Loucy (cell line): ENCODE results near the gene BTNL8.

Source experiments
- H2AFZ ChIP-seq: fragments of 200-600 bp; sonication (generic); 2 replicates; pipeline ENCODE4 v1.6.0; 2016; ENCODE audit warnings: antibody characterized with exemption, mild to moderate bottlenecking, low read length, moderate library complexity
- H3F3A ChIP-seq: fragments of 200-600 bp; 2 replicates; pipeline ENCODE4 v1.6.0; 2016; ENCODE audit warnings: antibody characterized with exemption, low read depth, mild to moderate bottlenecking
- H3K27me3 ChIP-seq: fragments of 200-600 bp; sonication (generic); 2 replicates; pipeline ENCODE4 v1.6.1; 2014; ENCODE audit warnings: low read length, mild to moderate bottlenecking; ENCODE audit not compliant: insufficient read depth, poor library complexity, severe bottlenecking
- H3K36me3 ChIP-seq: fragments of 200-600 bp; sonication (generic); 2 replicates; pipeline ENCODE4 v1.6.1; 2016; ENCODE audit warnings: low read length; ENCODE audit not compliant: insufficient read depth
- H3K4me1 ChIP-seq: fragments of 200-600 bp; sonication (generic); 2 replicates; pipeline ENCODE4 v1.5.1; 2014; ENCODE audit warnings: low read length, mild to moderate bottlenecking; ENCODE audit not compliant: insufficient read depth, poor library complexity, severe bottlenecking
- H3K4me2 ChIP-seq: fragments of 200-600 bp; sonication (generic); 2 replicates; pipeline ENCODE4 v1.6.0; 2014; ENCODE audit warnings: antibody characterized with exemption, low read length, low read depth, mild to moderate bottlenecking; ENCODE audit not compliant: poor library complexity, severe bottlenecking
- H3K4me3 ChIP-seq: fragments of 200-600 bp; sonication (generic); 2 replicates; pipeline ENCODE4 v1.5.1; 2014; ENCODE audit warnings: low read length, mild to moderate bottlenecking, mixed read lengths; ENCODE audit not compliant: poor library complexity, severe bottlenecking
- H3K79me2 ChIP-seq: fragments of 200-600 bp; sonication (generic); 2 replicates; pipeline ENCODE4 v1.6.1; 2014; ENCODE audit warnings: low read length; ENCODE audit not compliant: insufficient read depth
- H3K9ac ChIP-seq: fragments of 200-600 bp; sonication (generic); 2 replicates; pipeline ENCODE4 v1.6.0; 2014; ENCODE audit warnings: mild to moderate bottlenecking, low read depth, low read length, moderate library complexity; ENCODE audit not compliant: poor library complexity, severe bottlenecking
- H3K9me2 ChIP-seq: fragments of 200-600 bp; sonication (generic); replicated peaks from 2 replicates; pipeline ENCODE4 v1.6.1; 2016; ENCODE audit warnings: low read depth, low read length, mixed read lengths
- H3K9me3 ChIP-seq: fragments of 200-600 bp; sonication (generic); 2 replicates; pipeline ENCODE4 v1.6.1; 2014; ENCODE audit warnings: mild to moderate bottlenecking, antibody characterized with exemption, low read length, low read depth; ENCODE audit not compliant: insufficient read depth
- H4K20me1 ChIP-seq: fragments of 200-600 bp; sonication (generic); 2 replicates; pipeline ENCODE4 v1.6.0; 2014; ENCODE audit warnings: antibody characterized with exemption, low read length, mild to moderate bottlenecking; ENCODE audit not compliant: insufficient read depth, poor library complexity, severe bottlenecking
- EZH2phosphoT487 ChIP-seq: fragments of 200-600 bp; IDR thresholded peaks from 2 replicates; pipeline ENCODE4 v1.6.1; 2018; ENCODE audit warnings: antibody characterized with exemption, mild to moderate bottlenecking, moderate library complexity, borderline replicate concordance
- TF ChIP-seq, protein P1 (sequence below): fragments of 200-600 bp; sonication (generic); conservative IDR thresholded peaks from 2 replicates; pipeline ENCODE4 v1.5.1; 2014; ENCODE audit warnings: mild to moderate bottlenecking, antibody characterized with exemption, low read length

Gene BTNL8

GRCh38 chr5:180950291-180950949, 51.5 kb downstream of the BTNL8 start:
- Histone ChIP-seq H3K9me2 (no peaks in the 10 kb centered on the region), H3K27me3 (no peaks in the 10 kb centered on the region), H3K79me2 (no peaks in the 10 kb centered on the region), H3F3A (no peaks in the 10 kb centered on the region), H3K9ac (no peak overlapping the region), H3K36me3 (no peaks in the 10 kb centered on the region), H4K20me1 (no peaks in the 10 kb centered on the region), H3K9me3 (no peaks in the 10 kb centered on the region), H2AFZ (no peak overlapping the region), H3K4me1 (peaks cover 4% of the 10 kb centered on the region), H3K4me2 (no peak overlapping the region), H3K4me3 (no peak overlapping the region)
- TF ChIP-seq, protein P1, sequence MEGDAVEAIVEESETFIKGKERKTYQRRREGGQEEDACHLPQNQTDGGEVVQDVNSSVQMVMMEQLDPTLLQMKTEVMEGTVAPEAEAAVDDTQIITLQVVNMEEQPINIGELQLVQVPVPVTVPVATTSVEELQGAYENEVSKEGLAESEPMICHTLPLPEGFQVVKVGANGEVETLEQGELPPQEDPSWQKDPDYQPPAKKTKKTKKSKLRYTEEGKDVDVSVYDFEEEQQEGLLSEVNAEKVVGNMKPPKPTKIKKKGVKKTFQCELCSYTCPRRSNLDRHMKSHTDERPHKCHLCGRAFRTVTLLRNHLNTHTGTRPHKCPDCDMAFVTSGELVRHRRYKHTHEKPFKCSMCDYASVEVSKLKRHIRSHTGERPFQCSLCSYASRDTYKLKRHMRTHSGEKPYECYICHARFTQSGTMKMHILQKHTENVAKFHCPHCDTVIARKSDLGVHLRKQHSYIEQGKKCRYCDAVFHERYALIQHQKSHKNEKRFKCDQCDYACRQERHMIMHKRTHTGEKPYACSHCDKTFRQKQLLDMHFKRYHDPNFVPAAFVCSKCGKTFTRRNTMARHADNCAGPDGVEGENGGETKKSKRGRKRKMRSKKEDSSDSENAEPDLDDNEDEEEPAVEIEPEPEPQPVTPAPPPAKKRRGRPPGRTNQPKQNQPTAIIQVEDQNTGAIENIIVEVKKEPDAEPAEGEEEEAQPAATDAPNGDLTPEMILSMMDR, result no peak
- TF ChIP-seq EZH2phosphoT487, result no peak

DNA sequence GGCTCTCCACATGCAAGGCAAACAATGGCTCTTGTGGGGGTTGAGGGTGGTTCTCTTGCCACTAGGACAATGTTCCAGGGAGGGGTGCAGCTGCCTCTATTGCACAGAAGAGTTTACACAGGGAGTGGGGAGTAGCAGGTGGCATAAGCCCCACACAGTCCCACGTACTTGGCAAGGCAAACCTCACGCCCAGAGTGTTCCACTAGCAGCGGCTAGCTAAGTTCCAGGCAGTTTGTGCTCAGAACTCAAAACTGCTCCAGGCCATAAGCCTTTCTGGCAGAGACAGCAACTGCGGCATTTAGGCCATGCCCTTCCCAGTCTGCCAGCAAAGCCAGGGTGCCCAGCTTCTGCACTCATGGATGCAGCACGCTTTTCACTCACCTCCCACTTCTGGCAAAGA, 60.7 kb downstream of the BTNL8 start:
- no peaks in the 10 kb centered on the region for H3K36me3 ChIP-seq
- peak overlapping the region; percentile 75 for H3K9ac ChIP-seq
- no peaks in the 10 kb centered on the region for H3F3A ChIP-seq
- no peaks in the 10 kb centered on the region for H3K9me3 ChIP-seq
- peaks cover 23% of the 10 kb centered on the region for H3K4me1 ChIP-seq
- H2AFZ ChIP-seq, result peak overlapping the region; percentile 41; the same call in 1 of the 2 replicates
- TF ChIP-seq, protein P1, result no peak
- no peak for TF ChIP-seq EZH2phosphoT487
- H3K4me2 ChIP-seq, result peak overlapping the region; percentile 80
- H3K9me2 ChIP-seq, result no peaks in the 10 kb centered on the region
- H4K20me1 ChIP-seq, result no peaks in the 10 kb centered on the region
- H3K79me2 ChIP-seq, result no peaks in the 10 kb centered on the region
- no peaks in the 10 kb centered on the region for H3K27me3 ChIP-seq
- H3K4me3 ChIP-seq, result peak overlapping the region; percentile 60

DNA sequence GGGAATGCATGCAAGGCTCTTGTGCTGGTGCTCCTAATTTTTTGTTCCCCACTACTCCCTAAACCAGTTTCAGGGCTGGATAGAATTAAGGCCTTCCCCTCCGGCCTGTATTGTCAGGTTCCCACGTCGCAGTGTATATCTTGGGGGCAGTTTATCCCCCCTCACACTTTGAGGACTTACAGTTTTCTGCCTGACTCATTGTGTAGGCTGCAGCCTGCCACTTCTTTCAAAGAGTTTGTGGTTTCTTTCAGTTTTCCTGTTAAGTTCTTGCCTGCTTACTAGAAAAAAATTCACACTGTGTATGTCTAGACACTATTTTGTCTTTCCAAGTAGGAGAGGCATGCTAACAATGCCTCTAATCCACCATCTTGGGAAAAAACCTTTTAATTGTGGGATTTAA, 61.2 kb downstream of the BTNL8 start:
- peak overlapping the region; percentile 75 for H3K9ac ChIP-seq
- no peaks in the 10 kb centered on the region for H3K36me3 ChIP-seq
- H2AFZ ChIP-seq, result 0 out of 2 replicates have a peak overlapping the region, but pooled peaks have one; percentile 41
- no peaks in the 10 kb centered on the region for H3K27me3 ChIP-seq
- H3K79me2 ChIP-seq, result no peaks in the 10 kb centered on the region
- peak overlapping the region; percentile 60 for H3K4me3 ChIP-seq
- H3K9me2 ChIP-seq, result no peaks in the 10 kb centered on the region
- peaks cover 22% of the 10 kb centered on the region for H3K4me1 ChIP-seq
- H4K20me1 ChIP-seq, result no peaks in the 10 kb centered on the region
- no peaks in the 10 kb centered on the region for H3F3A ChIP-seq
- H3K4me2 ChIP-seq, result peak overlapping the region; percentile 80
- TF ChIP-seq, protein P1, result no peak
- no peak for TF ChIP-seq EZH2phosphoT487
- H3K9me3 ChIP-seq, result no peaks in the 10 kb centered on the region
